ENCODE data around the gene TKT.
"Not testable (repeated sequence)": the region's sequence is repeated elsewhere in the genome, so short reads cannot be mapped to it uniquely, and the experiment has no call there.

TKT gene

GRCh38 chr3:53255775-53256703 lies at the start of gene TKT:
Gene TKT (minus strand): TSS chr3:53256022. CDS start chr3:53255942, 80 bp downstream.
- peak; percentile 81 for DNase-seq

- DNase-seq, result no peak
Observed at GRCh38 chr3:53303957-53304356, 48.1 kb upstream of the TKT start.

GRCh38 chr3:53303549-53303948 lies 47.7 kb upstream of the TKT start:
- DNase-seq, result no peak

GRCh38 chr3:53300826-53301225 lies 45.0 kb upstream of the TKT start:
- no peak for DNase-seq

GRCh38 chr3:53299611-53300023 lies 43.8 kb upstream of the TKT start:
- DNase-seq, result peak; percentile 2

GRCh38 chr3:53295410-53295809 lies 39.6 kb upstream of the TKT start:
- no peak for DNase-seq

- no peak for DNase-seq
Observed at GRCh38 chr3:53293867-53294266, 38.0 kb upstream of the TKT start.

GRCh38 chr3:53288214-53288613 lies 32.4 kb upstream of the TKT start:
- no peak for DNase-seq

GRCh38 chr3:53287131-53287629 lies 31.4 kb upstream of the TKT start:
- no peak for DNase-seq

- DNase-seq, result no peak
Observed at GRCh38 chr3:53286727-53287126, 30.9 kb upstream of the TKT start.

- DNase-seq, result no peak
Observed at GRCh38 chr3:53282581-53282980, 26.8 kb upstream of the TKT start.

- DNase-seq, result no peak
Observed at GRCh38 chr3:53278667-53279066, 22.8 kb upstream of the TKT start.

GRCh38 chr3:53274938-53275605 lies 19.2 kb upstream of the TKT start:
- DNase-seq, result peak; percentile 23

- DNase-seq, result no peak
Observed at GRCh38 chr3:53273146-53273670, 17.4 kb upstream of the TKT start.

GRCh38 chr3:53269888-53270880 lies 14.4 kb upstream of the TKT start:
- peak; percentile 90 for DNase-seq

GRCh38 chr3:53269193-53269592 lies 13.4 kb upstream of the TKT start:
- DNase-seq, result not testable (repeated sequence)

GRCh38 chr3:53267766-53268165 lies 11.9 kb upstream of the TKT start:
- no peak for DNase-seq

GRCh38 chr3:53264718-53265117 lies 8.9 kb upstream of the TKT start:
- DNase-seq, result no peak

GRCh38 chr3:53263907-53264306 lies 8.1 kb upstream of the TKT start:
- no peak for DNase-seq

- no peak for DNase-seq
Observed at GRCh38 chr3:53261712-53262111, 5.9 kb upstream of the TKT start.

- no peak for DNase-seq
Observed at GRCh38 chr3:53260286-53260785, 4.5 kb upstream of the TKT start.
